Activated T-helper 17 cell treated with anti-CD3 and anti-CD28 coated beads, Interleukin-2, amount 50 U/mL, for 72 hours (primary cell): ENCODE data around the gene TLL2. TPM values are rescaled to one million over a fixed set of nuclear protein-coding genes. Genes with fewer than 3 reads are reported as not detected.

Source experiments
- ATAC-seq: fragments of 150-1000 bp; cut with Tn5 transposase; replicated peaks from 2 replicates; pipeline ENCODE4 v1.10.0; 2021; ENCODE audit warnings: mild to moderate bottlenecking, moderate library complexity
- H3K27ac Mint-ChIP-seq: one replicate; pipeline ENCODE4 v1.8.0; 2022; ENCODE audit warnings: mixed read lengths
- H3K27me3 Mint-ChIP-seq: one replicate; pipeline ENCODE4 v1.8.0; 2022; ENCODE audit warnings: mixed read lengths
- H3K36me3 Mint-ChIP-seq: one replicate; pipeline ENCODE4 v1.8.0; 2022; ENCODE audit warnings: low read depth, mild to moderate bottlenecking, mixed read lengths
- H3K4me1 Mint-ChIP-seq: one replicate; pipeline ENCODE4 v1.8.0; 2022; ENCODE audit warnings: mixed read lengths
- H3K4me3 Mint-ChIP-seq: one replicate; pipeline ENCODE4 v1.8.0; 2022; ENCODE audit warnings: mild to moderate bottlenecking, mixed read lengths
- H3K9me3 Mint-ChIP-seq: one replicate; pipeline ENCODE4 v1.8.0; 2022; ENCODE audit warnings: mixed read lengths
- total RNA-seq, 2 donors: library from RNA; stranded (reverse); gene quantifications; one replicate each; pipeline ENCODE4 v1.2.3, GENCODE V29; 2022

Gene TLL2
- total RNA-seq, 2 donors from 2014 or later: not detected

DNA sequence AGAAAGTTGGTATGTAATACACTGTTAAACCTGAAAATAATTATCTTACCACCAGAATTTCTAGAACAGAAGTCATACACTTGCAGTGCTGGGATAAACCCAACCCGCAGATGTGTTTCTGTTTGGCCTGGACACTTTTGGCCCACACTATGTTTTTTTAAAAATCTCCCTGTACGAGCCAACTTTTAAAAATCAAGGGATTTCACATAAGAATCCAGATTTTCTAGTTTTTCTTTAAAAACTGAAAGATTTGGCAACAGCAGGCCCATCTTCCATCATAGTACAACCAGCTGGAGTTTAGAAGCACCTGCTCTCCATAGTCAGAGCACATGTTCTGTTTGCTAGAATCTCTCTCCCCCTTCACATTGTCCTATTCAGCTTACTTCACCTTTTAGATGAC lies 74.0 kb downstream of the TLL2 start:
- H3K9me3 Mint-ChIP-seq: no peaks in the 10 kb centered on the region
- no peaks in the 10 kb centered on the region for H3K36me3 Mint-ChIP-seq
- H3K4me3 Mint-ChIP-seq: no peak overlapping the region
- no peak for ATAC-seq
- peaks cover 16% of the 10 kb centered on the region for H3K27me3 Mint-ChIP-seq
- no peaks in the 10 kb centered on the region for H3K4me1 Mint-ChIP-seq
- H3K27ac Mint-ChIP-seq: no peak overlapping the region

DNA sequence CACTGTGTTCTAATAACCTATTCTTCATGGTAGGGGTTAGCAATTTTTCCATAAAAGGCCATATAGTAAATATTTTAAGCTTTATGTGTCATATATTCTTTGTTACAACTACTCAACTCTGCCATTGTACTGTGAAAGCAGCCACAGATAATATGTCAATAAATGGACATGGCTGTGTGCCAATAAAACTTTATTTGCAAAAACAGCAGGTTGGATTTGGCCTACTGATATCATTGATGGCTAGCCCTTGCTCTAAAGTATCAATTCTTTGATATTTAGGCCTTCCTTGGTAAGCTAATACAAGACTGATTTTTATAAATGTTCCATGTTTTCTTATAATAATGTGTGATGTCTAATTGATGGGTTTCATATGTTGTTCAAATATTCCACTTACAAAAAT lies 77.7 kb downstream of the TLL2 start:
- no peaks in the 10 kb centered on the region for H3K4me1 Mint-ChIP-seq
- H3K27ac Mint-ChIP-seq: no peak overlapping the region
- peaks cover 25% of the 10 kb centered on the region for H3K27me3 Mint-ChIP-seq
- H3K36me3 Mint-ChIP-seq: no peaks in the 10 kb centered on the region
- no peak overlapping the region for H3K4me3 Mint-ChIP-seq
- H3K9me3 Mint-ChIP-seq: no peaks in the 10 kb centered on the region
- no peak for ATAC-seq

DNA sequence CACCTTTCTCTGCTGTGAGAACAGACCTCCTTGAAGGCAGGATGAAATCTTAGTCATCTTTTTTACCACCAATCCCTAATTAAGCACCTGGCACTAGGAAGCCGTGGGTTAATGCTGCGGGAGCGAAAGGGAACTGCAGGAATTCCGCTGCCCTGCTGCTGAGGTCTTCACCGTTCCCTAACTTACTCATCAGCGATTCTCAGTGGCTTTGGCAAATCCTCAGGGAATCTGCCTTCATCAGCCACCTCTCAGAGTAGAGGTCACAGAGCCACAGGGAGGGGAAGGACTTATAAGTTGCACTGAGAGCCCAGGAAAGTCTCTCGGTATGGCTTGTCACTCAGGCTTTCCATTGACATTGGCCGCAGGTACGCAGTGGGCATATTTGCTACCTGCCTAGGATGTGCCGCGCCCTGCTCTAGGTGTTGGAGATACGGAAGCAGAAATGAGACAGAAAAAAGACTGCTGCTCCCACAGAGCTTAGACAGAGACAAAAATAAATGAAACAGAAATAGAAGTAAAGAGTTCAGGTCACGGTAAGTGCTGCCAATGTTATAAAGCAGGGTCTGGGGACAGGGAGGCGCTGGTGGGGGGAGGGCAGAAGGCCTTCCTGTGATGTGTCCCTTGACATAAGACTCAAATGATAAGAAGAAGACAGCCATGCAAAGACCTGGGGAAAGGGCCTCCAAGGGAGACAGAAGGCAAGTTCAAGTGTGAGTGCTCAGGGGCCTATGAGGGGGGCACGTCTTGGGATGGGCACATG lies 82.3 kb downstream of the TLL2 start:
- no peak overlapping the region for H3K27ac Mint-ChIP-seq
- ATAC-seq: no peak
- no peaks in the 10 kb centered on the region for H3K9me3 Mint-ChIP-seq
- H3K4me1 Mint-ChIP-seq: no peaks in the 10 kb centered on the region
- H3K36me3 Mint-ChIP-seq: no peaks in the 10 kb centered on the region
- H3K27me3 Mint-ChIP-seq: peaks cover 24% of the 10 kb centered on the region
- no peak overlapping the region for H3K4me3 Mint-ChIP-seq

DNA sequence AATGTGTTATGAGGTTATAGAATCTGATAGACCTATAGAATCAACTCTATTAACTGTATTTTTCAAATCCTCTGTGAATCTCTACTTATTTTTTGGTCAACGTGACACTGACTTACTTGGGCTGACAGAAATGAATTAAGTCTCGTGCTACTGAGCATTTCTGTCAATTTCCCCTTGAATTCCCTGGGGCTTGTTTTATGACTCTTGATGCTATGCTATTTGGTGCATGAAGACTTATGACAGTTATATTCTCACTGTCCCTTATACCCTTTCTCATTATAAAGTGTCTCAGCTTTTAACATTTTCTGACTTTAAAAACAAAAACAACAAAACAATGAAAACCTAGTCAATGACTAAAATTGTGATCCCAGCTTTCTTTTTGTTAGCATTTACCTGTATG lies 86.4 kb downstream of the TLL2 start:
- H3K4me1 Mint-ChIP-seq: no peaks in the 10 kb centered on the region
- no peak overlapping the region for H3K27ac Mint-ChIP-seq
- no peaks in the 10 kb centered on the region for H3K36me3 Mint-ChIP-seq
- H3K27me3 Mint-ChIP-seq: peaks cover 24% of the 10 kb centered on the region
- ATAC-seq: no peak
- H3K4me3 Mint-ChIP-seq: no peak overlapping the region
- no peaks in the 10 kb centered on the region for H3K9me3 Mint-ChIP-seq

DNA sequence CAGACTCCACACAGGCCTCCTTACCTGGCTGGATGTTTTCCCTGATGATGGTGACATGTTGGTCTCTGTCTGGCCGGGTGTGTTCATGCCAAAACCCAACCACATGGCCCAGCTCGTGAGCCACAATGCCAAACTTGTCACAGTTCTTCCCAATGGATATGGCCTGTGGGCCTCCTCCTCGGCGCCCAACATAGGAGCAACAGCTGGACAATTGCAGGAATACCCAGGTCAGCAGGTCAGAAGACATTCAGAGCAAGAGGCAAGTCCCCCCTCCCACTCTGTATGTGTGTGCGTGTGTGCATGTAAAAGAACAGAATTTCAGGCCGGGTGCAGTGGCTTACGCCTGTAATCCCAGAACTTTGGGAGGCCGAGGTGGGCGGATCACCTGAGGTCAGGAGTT lies 91.2 kb downstream of the TLL2 start:
- no peaks in the 10 kb centered on the region for H3K9me3 Mint-ChIP-seq
- H3K27ac Mint-ChIP-seq: no peak overlapping the region
- peaks cover 4% of the 10 kb centered on the region for H3K27me3 Mint-ChIP-seq
- H3K4me3 Mint-ChIP-seq: no peak overlapping the region
- no peak for ATAC-seq
- H3K4me1 Mint-ChIP-seq: no peaks in the 10 kb centered on the region
- H3K36me3 Mint-ChIP-seq: no peaks in the 10 kb centered on the region

DNA sequence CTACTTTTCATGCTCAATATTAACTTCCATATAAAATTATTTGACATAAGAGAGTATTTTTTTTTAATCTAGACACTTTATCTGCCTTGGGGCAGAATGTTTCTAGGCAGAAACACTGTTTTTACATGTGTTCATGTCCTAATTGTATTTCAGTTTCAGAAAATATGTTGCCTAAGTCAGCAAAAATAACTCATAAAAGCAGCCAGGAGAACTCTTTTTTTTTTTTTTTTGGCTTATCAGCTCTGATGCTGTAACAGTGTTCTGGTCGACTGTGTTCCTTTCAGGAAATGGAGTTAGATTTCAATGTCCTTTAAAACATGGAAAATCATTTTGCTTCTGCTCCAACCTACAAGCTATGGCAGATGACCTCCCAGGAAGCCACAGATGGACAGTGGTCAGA lies 91.7 kb downstream of the TLL2 start:
- no peak for ATAC-seq
- Mint-ChIP-seq H3K27me3 (no peaks in the 10 kb centered on the region), H3K4me1 (no peaks in the 10 kb centered on the region), H3K36me3 (no peaks in the 10 kb centered on the region), H3K27ac (no peak overlapping the region), H3K4me3 (no peak overlapping the region), H3K9me3 (no peaks in the 10 kb centered on the region)

DNA sequence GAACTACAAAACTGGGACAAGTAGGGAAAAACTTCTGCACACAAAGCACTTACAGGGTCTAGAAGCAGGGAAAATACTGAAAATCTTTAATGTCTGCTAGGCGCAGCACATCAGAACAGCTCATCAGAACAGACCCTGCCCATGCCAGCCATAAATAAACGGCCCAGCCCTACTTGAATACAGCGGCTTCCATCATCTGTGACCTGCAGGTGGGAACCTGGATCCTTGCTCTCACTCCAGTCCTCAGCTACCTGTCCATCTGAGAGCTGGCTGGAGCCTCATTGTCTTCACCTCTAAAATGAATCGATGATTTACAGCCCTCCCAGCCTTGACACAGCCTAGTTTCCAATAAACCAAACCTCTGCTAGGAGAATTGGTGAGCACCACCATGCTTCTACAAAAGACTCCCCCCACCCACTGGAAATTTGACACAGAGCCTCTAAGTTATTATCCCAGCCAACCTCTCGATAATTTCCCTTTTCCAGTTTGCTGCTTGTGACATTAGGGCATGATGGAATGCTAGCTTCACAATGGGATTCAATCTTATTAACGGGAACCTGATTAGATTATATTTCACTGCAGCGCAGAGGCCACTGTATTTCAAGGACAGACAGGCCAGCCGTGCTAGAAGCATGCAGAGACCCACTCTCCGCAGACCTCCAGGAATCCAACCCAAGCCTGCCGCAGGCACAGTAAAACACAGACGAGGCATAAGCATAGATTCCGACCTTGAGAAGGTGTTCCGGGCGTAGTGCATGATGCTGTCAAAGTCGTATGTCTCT lies 93.3 kb downstream of the TLL2 start:
- no peaks in the 10 kb centered on the region for H3K27me3 Mint-ChIP-seq
- no peaks in the 10 kb centered on the region for H3K36me3 Mint-ChIP-seq
- no peaks in the 10 kb centered on the region for H3K9me3 Mint-ChIP-seq
- no peak overlapping the region for H3K27ac Mint-ChIP-seq
- no peaks in the 10 kb centered on the region for H3K4me1 Mint-ChIP-seq
- H3K4me3 Mint-ChIP-seq: no peak overlapping the region
- ATAC-seq: no peak

DNA sequence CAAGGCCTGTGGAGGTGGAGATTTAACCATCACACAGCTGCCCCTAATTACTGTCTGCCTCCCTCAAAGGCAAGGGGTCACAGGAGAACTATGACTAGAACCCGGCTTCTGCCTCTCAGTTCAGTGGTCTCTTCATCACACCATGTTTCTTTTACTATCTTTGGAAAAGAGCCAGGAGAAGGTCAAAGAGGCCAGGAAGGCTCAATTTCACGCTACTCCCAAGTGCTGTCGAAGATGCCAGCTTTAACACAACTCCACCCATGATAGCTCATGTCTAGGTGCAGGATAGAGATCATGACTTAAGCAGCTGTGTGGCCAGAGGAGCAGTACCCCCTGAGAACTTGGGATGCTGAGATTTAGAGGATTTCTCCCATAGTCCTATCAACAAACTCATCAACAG lies 94.4 kb downstream of the TLL2 start:
- H3K36me3 Mint-ChIP-seq: no peaks in the 10 kb centered on the region
- ATAC-seq: no peak
- H3K4me3 Mint-ChIP-seq: no peak overlapping the region
- H3K9me3 Mint-ChIP-seq: no peaks in the 10 kb centered on the region
- no peaks in the 10 kb centered on the region for H3K4me1 Mint-ChIP-seq
- H3K27ac Mint-ChIP-seq: no peak overlapping the region
- no peaks in the 10 kb centered on the region for H3K27me3 Mint-ChIP-seq

DNA sequence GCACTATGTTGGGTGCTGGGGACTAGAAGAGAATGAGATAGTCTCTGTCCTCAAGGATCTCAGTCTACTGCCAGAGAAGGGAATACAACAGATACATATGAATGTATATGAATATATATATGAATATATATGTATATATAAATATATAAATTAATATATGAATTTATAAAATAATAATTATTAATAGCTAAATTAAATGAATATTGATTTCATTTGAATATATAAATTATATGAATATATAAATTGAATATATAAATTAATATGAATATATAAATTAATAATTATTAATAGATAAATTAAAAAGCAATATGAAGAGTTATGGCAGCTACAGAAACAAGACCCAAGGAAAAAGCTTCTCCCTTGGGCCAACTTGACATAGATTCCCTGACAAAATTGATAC lies 95.1 kb downstream of the TLL2 start:
- no peaks in the 10 kb centered on the region for H3K4me1 Mint-ChIP-seq
- no peak for ATAC-seq
- H3K27me3 Mint-ChIP-seq: no peaks in the 10 kb centered on the region
- no peak overlapping the region for H3K4me3 Mint-ChIP-seq
- no peaks in the 10 kb centered on the region for H3K36me3 Mint-ChIP-seq
- H3K9me3 Mint-ChIP-seq: no peaks in the 10 kb centered on the region
- H3K27ac Mint-ChIP-seq: no peak overlapping the region

DNA sequence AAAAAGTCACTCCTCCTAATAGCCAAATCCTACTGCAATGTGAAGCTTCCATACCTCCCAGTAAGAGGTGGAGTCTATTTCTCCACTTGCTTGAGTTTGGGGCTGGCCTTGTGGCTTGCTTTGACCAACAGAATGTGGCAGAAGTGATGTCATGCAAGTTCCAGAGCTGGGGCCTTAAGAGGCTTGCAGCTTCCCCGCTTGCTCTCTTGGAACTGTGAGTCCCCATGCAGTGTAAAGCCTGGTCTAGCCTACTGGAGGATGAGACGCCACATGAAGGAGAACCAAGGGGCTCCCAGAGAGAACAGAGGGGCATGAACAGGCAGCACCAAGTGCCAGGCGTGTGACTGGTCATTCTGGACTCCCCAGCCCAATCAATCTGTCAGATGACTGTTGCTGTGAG lies 96.3 kb downstream of the TLL2 start:
- H3K36me3 Mint-ChIP-seq: no peaks in the 10 kb centered on the region
- H3K4me1 Mint-ChIP-seq: no peaks in the 10 kb centered on the region
- no peaks in the 10 kb centered on the region for H3K9me3 Mint-ChIP-seq
- H3K27ac Mint-ChIP-seq: no peak overlapping the region
- H3K4me3 Mint-ChIP-seq: no peak overlapping the region
- no peak for ATAC-seq
- peaks cover 7% of the 10 kb centered on the region for H3K27me3 Mint-ChIP-seq

DNA sequence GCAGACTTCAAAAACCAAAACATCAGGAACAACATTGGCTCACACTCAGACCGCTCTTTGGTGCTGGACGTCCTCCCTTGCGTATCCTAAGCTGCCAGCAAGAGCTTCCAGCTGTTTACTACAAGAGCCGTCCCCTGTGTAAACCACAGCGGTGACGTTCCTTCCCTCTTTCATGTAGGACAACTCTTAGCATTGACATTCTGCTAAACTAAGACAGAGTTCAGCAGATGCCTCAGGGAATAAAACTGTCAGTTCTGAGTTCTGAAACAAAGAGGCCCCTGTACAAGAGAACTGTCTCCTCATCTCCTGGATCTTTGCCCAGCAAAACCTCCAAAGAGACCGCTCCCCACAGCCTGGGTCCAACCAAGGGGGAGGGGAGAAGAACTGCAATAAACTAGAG lies 97.1 kb downstream of the TLL2 start:
- H3K4me1 Mint-ChIP-seq: no peaks in the 10 kb centered on the region
- H3K36me3 Mint-ChIP-seq: no peaks in the 10 kb centered on the region
- H3K4me3 Mint-ChIP-seq: no peak overlapping the region
- H3K27me3 Mint-ChIP-seq: peaks cover 13% of the 10 kb centered on the region
- H3K27ac Mint-ChIP-seq: no peak overlapping the region
- no peak for ATAC-seq
- no peaks in the 10 kb centered on the region for H3K9me3 Mint-ChIP-seq

DNA sequence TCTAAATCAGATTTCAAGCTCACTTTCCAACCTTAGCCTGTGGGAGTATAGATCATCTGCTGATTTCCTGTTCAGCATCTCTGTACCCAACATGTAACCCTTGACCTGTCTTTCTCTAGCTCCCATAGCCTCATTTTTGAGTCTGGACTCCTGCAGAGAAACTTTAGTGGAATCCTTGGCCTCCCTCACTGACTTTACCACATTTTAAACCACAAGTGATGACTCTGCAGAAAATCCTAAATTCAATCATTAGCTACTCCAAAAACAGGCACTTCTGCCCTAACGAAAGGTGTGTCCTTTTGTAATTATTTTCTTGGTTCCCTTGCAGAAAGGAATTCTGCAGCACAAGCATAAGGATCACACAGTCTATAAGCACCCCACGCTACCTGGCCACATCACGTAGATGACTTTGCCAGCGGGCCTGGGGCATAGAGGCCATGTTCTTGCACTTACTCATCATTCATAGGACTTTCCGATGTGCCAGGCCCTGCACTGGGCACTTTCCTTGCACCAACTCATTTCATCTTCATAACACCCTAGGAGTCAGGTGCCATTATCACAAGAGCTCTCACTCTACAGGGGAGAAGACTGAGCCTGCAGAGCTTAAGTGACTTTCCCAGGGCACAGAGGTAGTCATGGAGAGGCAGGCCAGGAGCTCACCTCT lies 97.7 kb downstream of the TLL2 start:
- H3K9me3 Mint-ChIP-seq: no peaks in the 10 kb centered on the region
- H3K4me3 Mint-ChIP-seq: no peak overlapping the region
- peaks cover 13% of the 10 kb centered on the region for H3K27me3 Mint-ChIP-seq

DNA sequence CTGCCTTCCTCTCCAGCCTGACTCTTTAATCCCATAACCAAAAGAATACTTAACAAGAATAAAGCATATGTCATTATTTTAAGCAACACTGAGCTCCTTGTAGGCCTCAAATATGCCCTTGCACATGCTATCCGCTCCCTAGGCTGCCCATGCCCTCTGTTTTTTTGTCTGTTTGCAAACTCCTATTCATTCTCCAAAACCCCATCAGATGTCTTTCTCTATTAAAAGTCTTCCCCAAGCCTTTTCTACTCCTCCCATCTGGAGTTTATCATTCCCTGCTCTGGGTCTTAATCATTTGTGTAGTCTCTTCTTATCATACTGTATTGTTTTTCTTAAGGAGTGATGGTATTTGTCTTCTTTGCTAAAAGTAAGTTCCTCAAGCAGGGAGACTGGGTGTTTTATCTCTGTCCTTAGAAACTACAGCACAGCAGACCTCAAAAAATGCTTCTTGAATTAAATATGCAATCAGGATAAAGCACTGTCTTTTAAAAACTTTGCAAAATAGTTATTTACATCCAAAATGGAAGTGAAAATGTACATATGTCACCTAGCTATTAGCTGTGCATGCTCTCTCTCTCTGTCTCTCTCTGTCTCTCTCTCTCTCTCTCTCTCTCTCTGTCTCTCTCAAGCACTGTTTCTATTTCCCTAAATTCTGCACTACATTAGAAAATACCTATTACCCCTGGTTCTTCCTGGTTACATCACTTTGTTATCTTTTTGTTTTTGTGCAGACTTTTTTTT lies 98.4 kb downstream of the TLL2 start:
- Mint-ChIP-seq H3K4me1 (no peaks in the 10 kb centered on the region), H3K9me3 (no peaks in the 10 kb centered on the region), H3K36me3 (no peaks in the 10 kb centered on the region), H3K4me3 (no peak overlapping the region), H3K27me3 (peaks cover 13% of the 10 kb centered on the region), H3K27ac (no peak overlapping the region)
- ATAC-seq: no peak

More for the DNA sequence above, 97.7 kb downstream of the TLL2 start:
- no peak for ATAC-seq
- no peaks in the 10 kb centered on the region for H3K36me3 Mint-ChIP-seq
- H3K4me1 Mint-ChIP-seq: no peaks in the 10 kb centered on the region
- no peak overlapping the region for H3K27ac Mint-ChIP-seq

DNA sequence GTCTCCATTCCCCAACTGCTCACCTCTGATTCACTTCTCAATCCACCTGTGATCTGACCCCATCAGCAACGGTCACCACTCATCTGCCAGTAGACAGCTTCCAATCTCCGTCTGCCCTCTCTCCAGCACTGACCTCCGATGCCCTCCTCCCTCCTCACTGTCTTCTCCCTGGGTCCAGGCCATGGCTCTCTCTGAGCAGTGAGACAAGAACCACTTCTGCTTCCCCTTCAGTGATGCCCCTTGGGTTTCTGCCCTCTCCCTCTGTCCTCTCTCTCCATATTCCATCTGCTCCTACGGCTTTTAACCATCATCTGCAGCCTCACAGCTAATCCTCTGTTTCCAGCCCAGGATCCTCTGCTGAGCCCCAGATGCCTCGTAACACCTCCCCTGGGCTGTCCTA lies 99.4 kb downstream of the TLL2 start:
- no peaks in the 10 kb centered on the region for H3K36me3 Mint-ChIP-seq
- ATAC-seq: no peak
- no peak overlapping the region for H3K4me3 Mint-ChIP-seq
- H3K4me1 Mint-ChIP-seq: no peaks in the 10 kb centered on the region
- H3K27ac Mint-ChIP-seq: no peak overlapping the region
- H3K27me3 Mint-ChIP-seq: peaks cover 13% of the 10 kb centered on the region
- no peaks in the 10 kb centered on the region for H3K9me3 Mint-ChIP-seq
